ENCODE results near the gene TOX2.

Gene TOX2

DNA sequence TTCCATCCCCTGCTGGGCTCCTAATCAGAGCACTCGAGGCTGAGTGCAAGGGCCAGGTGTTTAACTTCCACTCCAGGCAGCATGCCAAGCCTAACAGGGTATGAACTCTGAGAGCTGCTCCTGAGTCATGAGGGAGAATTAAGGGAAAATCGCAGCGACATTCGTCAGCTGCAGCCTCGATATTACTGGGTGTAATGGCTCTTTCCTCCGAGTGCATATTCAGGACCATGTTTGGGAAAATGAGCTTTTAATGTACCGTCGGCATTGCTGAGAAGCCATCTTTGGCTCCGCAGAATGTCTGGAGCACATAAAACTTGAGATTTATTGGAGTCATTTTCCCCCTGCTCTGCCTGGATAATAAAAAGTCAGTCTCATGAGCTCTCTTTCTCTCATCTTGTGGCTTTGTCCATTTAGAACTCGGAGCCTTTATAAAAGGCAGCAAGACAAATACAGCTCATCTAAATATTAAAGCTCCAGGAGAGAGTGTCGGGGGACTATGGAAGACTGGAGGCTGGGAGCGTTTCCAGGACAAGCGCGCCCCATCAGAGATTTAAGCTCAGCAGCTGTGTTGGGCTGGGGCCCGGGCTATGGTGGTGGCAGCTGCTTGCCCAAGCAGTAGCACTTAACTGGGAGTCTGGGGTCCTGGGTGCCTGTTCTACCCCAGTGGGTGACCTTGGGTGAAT is 103.7 kb downstream of the TOX2 start (continued):
- TF ChIP-seq ZNF514 (tag by site-specific recombination; IDR thresholded peaks at IDR 0.05) = no peak
- TF ChIP-seq SETDB1 (IDR thresholded peaks at IDR 0.05; ENCODE audit: insufficient read length, low read length) = no peak
- peak; percentile 100 for TF ChIP-seq IKZF3 (tag by site-specific recombination; IDR thresholded peaks at IDR 0.05)
- no peak for TF ChIP-seq ZNF221 (tag by site-specific recombination; IDR thresholded peaks at IDR 0.05; ENCODE audit: borderline replicate concordance)
- TF ChIP-seq WT1 (tag by site-specific recombination; IDR thresholded peaks at IDR 0.05) = peak; percentile 99
- TF ChIP-seq ZNF785 (tag by site-specific recombination; IDR thresholded peaks at IDR 0.05) = no peak
- TF ChIP-seq, protein P1, sequence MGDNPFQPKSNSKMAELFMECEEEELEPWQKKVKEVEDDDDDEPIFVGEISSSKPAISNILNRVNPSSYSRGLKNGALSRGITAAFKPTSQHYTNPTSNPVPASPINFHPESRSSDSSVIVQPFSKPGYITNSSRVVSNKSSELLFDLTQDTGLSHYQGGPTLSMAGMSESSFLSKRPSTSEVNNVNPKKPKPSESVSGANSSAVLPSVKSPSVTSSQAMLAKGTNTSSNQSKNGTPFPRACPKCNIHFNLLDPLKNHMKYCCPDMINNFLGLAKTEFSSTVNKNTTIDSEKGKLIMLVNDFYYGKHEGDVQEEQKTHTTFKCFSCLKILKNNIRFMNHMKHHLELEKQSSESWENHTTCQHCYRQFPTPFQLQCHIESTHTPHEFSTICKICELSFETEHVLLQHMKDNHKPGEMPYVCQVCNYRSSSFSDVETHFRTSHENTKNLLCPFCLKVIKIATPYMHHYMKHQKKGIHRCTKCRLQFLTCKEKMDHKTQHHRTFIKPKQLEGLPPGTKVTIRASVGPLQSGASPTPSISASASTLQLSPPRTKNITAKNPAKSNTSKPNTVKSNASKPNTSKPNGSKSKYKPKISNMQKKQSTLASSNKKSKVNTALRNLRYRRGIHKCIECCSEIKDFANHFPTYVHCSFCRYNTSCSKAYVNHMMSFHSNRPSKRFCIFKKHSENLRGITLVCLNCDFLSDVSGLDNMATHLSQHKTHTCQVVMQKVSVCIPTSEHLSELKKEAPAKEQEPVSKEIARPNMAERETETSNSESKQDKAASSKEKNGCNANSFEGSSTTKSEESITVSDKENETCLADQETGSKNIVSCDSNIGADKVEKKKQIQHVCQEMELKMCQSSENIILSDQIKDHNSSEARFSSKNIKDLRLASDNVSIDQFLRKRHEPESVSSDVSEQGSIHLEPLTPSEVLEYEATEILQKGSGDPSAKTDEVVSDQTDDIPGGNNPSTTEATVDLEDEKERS (tag by site-specific recombination; IDR thresholded peaks at IDR 0.05) = no peak
- TF ChIP-seq ZNF335 (tag by site-specific recombination; conservative IDR thresholded peaks at IDR 0.05) = peak; percentile 51; the same call in 1 of the 2 replicates
- TF ChIP-seq GLI4 (tag by site-specific recombination; IDR thresholded peaks at IDR 0.05) = no peak
- TF ChIP-seq ZNF747 (tag by site-specific recombination; IDR thresholded peaks at IDR 0.05) = no peak
- TF ChIP-seq ZNF366 (tag by site-specific recombination; conservative IDR thresholded peaks at IDR 0.05) = peak; percentile 88
- peak; percentile 92 for TF ChIP-seq ZNF629 (tag by site-specific recombination; IDR thresholded peaks at IDR 0.05)
- TF ChIP-seq SCRT2 (tag by site-specific recombination; IDR thresholded peaks at IDR 0.05) = no peak
- peak; percentile 84 for TF ChIP-seq GFI1B (tag by site-specific recombination; IDR thresholded peaks at IDR 0.05)
- TF ChIP-seq ZNF394 (tag by site-specific recombination; IDR thresholded peaks at IDR 0.05; ENCODE audit: borderline replicate concordance) = peak; percentile 69
- peak; percentile 94; the same call in 1 of the 2 replicates for TF ChIP-seq ZBTB1 (tag by site-specific recombination; IDR thresholded peaks at IDR 0.05)
- TF ChIP-seq PRDM1 (tag by site-specific recombination; IDR thresholded peaks at IDR 0.05) = peak; percentile 95
- TF ChIP-seq OVOL3 (tag by site-specific recombination; IDR thresholded peaks at IDR 0.05) = peak; percentile 76
- TF ChIP-seq ZBTB48 (tag by site-specific recombination; IDR thresholded peaks at IDR 0.05) = peak; percentile 65; the same call in 1 of the 2 replicates
- TF ChIP-seq OSR2 (tag by site-specific recombination; IDR thresholded peaks at IDR 0.05) = peak; percentile 98
- TF ChIP-seq ZNF121 (tag by site-specific recombination; IDR thresholded peaks at IDR 0.05) = peak; percentile 59
- peak; percentile 61; the same call in 1 of the 2 replicates for TF ChIP-seq ZNF2 (tag by site-specific recombination; IDR thresholded peaks at IDR 0.05)
- no peak for TF ChIP-seq HOXA7 (CRISPR knock-in tag; IDR thresholded peaks at IDR 0.05; ENCODE audit: borderline replicate concordance)
- no peak for TF ChIP-seq ZNF426 (tag by site-specific recombination; IDR thresholded peaks at IDR 0.05)
- TF ChIP-seq ZNF701 (tag by site-specific recombination; IDR thresholded peaks at IDR 0.05) = no peak
- 0 out of 2 replicates have a peak, but pooled peaks have one; percentile 24 for TF ChIP-seq KLF9 (tag by site-specific recombination; IDR thresholded peaks at IDR 0.05; ENCODE audit: low read depth)
- TF ChIP-seq, protein P2, sequence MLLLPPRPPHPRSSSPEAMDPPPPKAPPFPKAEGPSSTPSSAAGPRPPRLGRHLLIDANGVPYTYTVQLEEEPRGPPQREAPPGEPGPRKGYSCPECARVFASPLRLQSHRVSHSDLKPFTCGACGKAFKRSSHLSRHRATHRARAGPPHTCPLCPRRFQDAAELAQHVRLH (tag by site-specific recombination; IDR thresholded peaks at IDR 0.05) = peak; percentile 68; the same call in 1 of the 2 replicates
- TF ChIP-seq ZNF624 (tag by site-specific recombination; IDR thresholded peaks at IDR 0.05) = no peak
- TF ChIP-seq, protein P3, sequence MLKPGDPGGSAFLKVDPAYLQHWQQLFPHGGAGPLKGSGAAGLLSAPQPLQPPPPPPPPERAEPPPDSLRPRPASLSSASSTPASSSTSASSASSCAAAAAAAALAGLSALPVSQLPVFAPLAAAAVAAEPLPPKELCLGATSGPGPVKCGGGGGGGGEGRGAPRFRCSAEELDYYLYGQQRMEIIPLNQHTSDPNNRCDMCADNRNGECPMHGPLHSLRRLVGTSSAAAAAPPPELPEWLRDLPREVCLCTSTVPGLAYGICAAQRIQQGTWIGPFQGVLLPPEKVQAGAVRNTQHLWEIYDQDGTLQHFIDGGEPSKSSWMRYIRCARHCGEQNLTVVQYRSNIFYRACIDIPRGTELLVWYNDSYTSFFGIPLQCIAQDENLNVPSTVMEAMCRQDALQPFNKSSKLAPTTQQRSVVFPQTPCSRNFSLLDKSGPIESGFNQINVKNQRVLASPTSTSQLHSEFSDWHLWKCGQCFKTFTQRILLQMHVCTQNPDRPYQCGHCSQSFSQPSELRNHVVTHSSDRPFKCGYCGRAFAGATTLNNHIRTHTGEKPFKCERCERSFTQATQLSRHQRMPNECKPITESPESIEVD (tag by site-specific recombination; IDR thresholded peaks at IDR 0.05) = peak; percentile 99
- TF ChIP-seq, protein P4, sequence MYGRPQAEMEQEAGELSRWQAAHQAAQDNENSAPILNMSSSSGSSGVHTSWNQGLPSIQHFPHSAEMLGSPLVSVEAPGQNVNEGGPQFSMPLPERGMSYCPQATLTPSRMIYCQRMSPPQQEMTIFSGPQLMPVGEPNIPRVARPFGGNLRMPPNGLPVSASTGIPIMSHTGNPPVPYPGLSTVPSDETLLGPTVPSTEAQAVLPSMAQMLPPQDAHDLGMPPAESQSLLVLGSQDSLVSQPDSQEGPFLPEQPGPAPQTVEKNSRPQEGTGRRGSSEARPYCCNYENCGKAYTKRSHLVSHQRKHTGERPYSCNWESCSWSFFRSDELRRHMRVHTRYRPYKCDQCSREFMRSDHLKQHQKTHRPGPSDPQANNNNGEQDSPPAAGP (tag by site-specific recombination; IDR thresholded peaks at IDR 0.05) = peak; percentile 99
- no peak for TF ChIP-seq ZNF239 (tag by site-specific recombination; IDR thresholded peaks at IDR 0.05)
- TF ChIP-seq SP2 (tag by site-specific recombination; IDR thresholded peaks at IDR 0.05) = 0 out of 2 replicates have a peak, but pooled peaks have one; percentile 25
- TF ChIP-seq ZNF548 (tag by site-specific recombination; IDR thresholded peaks at IDR 0.05) = no peak
- TF ChIP-seq GLIS2 (tag by site-specific recombination; IDR thresholded peaks at IDR 0.05) = no peak
- no peak for TF ChIP-seq ZNF830 (tag by site-specific recombination; IDR thresholded peaks at IDR 0.05; ENCODE audit: low read depth)

Data from HEK293 (cell line).